HG03571 (cell line): ENCODE measurements around the gene SNTB2.

Experiments
- ATAC-seq: cut with Tn5 transposase; IDR thresholded peaks from one replicate; pipeline ENCODE4 v1.9.1; 2021; ENCODE audit not compliant: unreplicated experiment

SNTB2 gene

DNA sequence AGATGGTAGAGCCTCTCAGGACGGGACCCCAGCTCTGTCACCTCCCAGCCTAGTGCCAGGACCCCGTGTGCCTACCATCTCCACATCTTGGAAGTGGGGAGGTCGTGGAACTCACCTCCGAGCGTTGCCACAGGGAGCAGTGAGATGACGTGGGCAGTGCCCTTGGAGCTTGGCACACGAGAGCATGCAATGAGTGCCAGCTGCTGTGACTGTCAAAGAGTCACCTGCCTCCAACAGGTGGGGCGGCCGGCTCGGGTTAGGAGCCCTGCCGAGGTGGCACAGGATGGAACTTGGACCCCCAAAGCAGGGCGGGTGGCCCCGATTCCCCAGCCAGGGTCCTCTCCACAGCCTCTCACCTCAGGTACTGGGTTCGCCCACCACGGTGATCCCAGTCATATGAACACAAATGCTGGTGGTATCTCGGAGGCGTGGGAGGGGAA, 129.7 kb downstream of the SNTB2 start:
- no peak for ATAC-seq

DNA sequence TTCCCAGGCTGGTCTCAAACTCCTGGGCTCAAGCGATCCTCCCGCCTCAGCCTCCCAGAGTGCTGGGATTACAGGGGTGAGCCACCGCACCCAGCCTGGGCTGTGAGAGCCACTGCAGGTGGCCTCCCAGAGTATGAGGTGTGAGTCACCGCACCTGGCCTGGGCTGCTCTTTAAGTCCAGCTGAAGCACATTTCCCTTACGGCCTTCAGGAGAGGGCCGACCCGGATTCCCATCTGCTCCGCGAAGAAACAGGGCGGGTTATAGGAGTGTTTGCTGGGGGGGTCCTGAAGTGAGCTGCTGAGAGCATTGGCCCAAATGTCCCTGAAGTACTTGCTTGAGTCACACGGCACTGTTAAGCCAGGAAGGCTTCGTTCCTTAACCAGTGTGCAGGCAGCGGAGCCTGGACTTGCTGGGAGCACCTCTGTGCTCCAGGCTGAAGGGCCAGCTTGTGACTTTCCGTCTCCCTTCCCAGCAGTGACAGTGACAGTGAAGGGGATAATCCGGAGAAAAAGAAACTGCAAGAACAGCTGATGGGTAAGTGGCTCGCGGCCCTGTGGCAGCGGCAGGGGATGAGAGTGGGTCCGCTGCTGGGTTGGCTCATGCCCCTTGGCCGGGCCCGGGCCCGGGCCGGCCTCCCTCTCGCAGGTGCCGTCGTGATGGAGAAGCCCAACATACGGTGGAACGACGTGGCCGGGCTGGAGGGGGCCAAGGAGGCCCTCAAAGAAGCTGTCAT, 131.4 kb downstream of the SNTB2 start:
- ATAC-seq = no peak

- ATAC-seq = no peak
Observed at GRCh38 chr16:69318911-69319289, 131.9 kb downstream of the SNTB2 start.

- ATAC-seq = no peak
Observed at GRCh38 chr16:69319381-69319780, 132.4 kb downstream of the SNTB2 start.

DNA sequence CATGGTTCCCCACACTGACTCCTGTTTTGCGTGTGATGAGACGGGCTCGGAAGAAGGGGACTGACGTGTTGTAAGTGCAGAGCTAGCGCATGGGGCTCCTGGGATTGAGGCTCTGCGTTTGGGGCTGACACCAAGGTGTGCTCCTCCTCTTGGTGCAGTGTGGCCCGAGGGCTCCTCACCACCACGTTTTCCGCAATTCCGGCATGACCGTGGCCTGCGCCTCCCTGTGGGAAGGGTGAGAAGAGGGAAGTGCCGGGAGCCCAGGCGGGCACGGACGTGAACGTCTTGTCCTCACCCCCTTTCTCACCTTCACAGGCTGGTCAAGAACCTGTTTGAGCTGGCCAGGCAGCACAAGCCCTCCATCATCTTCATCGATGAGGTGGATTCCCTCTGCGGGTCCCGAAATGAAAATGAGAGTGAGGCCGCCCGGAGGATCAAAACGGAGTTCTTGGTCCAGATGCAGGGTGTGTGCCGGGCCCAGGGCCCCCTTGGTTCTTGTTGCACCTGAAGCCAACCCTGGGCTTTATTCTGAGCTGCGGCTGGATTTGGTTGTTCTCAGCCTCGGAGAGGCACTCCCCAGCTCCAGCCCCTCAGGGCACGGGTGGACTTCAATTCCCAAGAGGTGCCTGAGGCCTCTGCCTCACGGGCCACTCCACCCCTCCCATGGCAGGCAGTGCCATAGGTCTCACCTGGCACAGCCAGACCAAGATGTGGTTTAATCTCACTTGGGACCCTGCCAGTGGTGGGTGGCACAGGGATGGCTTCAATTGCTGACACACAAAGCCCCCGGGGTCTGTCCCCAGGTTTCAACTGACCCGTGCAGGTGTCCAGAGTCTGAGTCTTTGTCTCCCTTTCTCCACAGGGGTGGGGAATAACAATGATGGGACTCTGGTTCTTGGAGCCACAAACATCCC, 133.1 kb downstream of the SNTB2 start:
- ATAC-seq = no peak

- no peak for ATAC-seq
Observed at GRCh38 chr16:69320740-69321073, 133.7 kb downstream of the SNTB2 start.

DNA sequence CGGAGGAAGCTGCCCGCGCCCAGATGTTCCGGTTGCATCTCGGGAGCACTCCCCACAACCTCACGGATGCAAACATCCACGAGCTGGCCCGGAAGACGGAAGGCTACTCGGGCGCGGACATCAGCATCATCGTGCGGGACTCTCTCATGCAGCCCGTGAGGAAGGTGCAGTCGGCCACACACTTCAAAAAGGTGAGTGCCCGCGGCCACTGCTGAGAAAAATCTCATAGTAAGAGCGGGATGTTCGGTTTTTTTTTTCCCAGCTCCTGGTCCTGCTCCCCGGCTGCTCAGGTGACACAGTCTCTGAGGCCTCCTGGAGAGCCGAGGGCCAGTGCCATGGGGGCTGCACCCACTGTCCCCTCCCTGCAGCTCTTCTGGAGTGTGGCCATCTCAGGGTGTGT, 134.1 kb downstream of the SNTB2 start:
- ATAC-seq = no peak

GRCh38 chr16:69322343-69322742, 135.4 kb downstream of the SNTB2 start:
- no peak for ATAC-seq

- ATAC-seq = no peak
Observed at GRCh38 chr16:69323415-69323814, 136.5 kb downstream of the SNTB2 start.

- ATAC-seq = no peak
Observed at GRCh38 chr16:69324013-69324531, 137.1 kb downstream of the SNTB2 start.

GRCh38 chr16:69324585-69325253, 137.8 kb downstream of the SNTB2 start:
- ATAC-seq = no peak

DNA sequence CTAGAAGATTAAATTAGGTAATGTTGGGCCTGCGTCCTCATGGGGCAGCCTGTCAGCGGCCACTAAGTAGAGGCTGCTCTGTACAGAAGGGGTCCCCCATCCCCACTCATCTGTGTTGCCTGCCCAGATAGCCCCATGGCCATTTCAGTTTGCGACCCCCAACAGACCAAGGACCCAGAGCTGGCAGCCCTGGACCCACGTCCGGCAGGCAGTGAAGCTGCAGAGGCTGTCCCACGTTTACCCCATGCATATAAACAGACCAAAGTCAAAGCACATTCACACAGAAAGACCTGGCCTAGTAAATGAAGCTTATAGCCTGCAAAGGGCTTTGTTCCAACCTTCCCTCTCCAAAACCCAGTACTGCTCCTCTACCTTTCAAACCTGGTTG, 138.8 kb downstream of the SNTB2 start:
- no peak for ATAC-seq

GRCh38 chr16:69326172-69326873, 139.4 kb downstream of the SNTB2 start:
- ATAC-seq = no peak

DNA sequence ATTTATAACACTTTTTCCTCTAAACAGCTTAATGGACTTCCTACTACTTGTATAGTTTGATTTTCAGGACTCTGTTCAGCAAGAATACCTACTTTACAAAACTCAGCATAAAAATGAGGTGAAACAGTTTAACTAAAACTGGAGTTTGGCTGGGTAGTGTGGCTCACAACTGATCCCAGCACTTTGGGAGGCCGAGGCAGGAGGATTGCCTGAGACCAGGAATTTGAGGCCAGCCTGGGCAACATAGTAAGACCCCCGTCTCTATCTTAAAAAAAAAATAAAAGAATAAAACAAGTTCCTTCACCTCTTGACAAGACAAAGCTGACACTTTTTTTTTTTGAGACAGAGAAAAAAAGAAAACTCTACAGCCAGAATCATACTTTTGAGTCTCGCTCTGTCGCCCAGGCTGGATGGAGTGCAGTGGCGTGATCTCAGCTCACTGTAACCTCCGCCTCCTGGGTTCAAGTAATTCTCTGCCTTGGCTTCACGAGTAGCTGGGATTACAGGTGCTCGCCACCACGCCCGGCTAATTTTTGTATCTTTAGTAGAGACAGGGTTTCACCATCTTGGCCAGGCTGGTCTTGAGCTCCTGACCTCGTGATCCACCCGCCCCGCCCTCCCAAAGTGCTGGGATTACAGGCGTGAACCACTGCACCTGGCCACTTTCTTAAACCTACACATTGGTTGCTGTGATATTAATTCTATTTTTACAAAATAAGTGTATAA, 140.8 kb downstream of the SNTB2 start:
- no peak for ATAC-seq

GRCh38 chr16:69328854-69329316, 141.9 kb downstream of the SNTB2 start:
- ATAC-seq = no peak

- ATAC-seq = peak; percentile 22
Observed at GRCh38 chr16:69329369-69330285, 142.7 kb downstream of the SNTB2 start.

DNA sequence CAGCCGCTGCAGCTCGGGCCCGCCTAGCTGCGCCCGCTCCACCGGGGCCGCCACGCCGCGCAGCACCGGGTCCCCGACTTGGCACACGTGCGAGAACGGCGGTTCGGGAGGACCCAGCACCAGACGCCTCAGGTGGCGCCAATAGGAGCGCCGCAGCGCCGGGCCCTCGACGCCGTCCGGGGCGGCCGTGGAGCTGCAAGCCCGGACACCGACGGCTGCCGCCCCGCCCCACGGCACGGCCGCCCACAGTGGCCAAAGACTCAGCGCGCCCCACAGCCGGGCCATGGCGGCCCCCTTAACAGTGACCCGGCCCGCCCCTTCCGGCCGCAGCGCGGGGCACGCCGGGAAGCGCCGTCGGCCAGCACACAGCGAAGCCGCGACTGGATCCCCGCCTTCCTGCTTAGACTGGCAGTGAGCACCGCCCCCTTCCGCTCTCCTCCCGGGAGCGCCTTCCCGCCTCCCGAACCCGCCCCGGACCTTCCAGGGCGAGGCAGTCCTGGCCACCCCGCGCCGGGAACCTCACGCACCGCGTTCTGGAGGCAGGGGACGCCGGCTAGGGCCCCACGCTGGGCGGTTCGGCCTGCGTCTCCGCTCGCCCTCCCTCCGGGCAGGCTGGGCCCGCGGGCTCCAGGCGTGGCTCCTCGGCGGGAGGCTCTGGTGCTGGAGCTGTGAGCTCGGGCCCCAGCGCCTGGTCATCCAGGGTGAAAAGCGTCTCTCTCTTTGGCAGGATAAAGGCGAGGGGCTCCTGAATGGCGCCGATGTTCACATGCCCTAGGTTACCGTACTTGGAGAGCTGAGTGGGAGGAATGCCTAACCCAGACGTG, 143.5 kb downstream of the SNTB2 start, which contains the start of gene PDF:
Gene PDF (minus strand): TSS at position 303 of the 824 bp plus-strand sequence. CDS start 18 bp downstream, at position 285.
- peak; percentile 91 for ATAC-seq

GRCh38 chr16:69334696-69335095, 147.7 kb downstream of the SNTB2 start:
- no peak for ATAC-seq
